Amniotic stem cell (primary cell): Measurements from ENCODE around the gene MRPL43.
A peak's percentile ranks its signal among the peaks of the same experiment; 100 is the strongest.

ENCODE experiments used
- DNase-seq: peaks from one replicate; lab custom pipeline; 2025; lab: John Stamatoyannopoulos, UW

Gene MRPL43

DNA sequence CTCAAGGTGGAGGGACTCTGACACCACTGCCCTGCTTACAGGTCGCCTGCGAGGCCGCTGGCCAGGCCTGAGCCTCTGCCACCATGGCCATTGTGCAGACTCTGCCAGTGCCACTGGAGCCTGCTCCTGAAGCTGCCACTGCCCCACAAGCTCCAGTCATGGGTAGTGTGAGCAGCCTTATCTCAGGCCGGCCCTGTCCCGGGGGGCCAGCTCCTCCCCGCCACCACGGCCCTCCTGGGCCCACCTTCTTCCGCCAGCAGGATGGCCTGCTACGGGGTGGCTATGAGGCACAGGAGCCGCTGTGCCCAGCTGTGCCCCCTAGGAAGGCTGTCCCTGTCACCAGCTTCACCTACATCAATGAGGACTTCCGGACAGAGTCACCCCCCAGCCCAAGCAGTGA, 15.2 kb upstream of the MRPL43 start:
- no peak for DNase-seq

DNA sequence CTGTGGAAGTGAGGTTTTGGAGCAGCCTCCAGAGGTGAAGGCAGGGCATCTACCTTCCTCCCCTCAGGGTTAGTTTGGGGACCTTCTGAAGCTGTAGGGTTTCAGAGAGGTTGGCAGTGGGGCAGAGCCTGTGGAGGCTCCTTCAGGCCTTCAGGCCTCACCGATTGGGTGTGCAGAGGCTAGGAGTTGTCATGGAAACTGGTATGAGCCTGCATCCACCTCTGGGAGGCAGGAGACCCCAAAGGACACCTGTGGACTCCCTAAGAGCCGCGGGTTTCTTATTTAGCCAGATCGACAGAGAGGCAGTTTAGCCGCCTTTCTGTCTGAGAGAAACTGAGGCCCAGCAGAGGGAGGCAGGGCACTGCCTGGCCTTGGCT, 14.3 kb upstream of the MRPL43 start:
- no peak for DNase-seq

- DNase-seq: peak; percentile 90
Measured at GRCh38 chr10:101000915-101001658, 13.8 kb upstream of the MRPL43 start.

DNA sequence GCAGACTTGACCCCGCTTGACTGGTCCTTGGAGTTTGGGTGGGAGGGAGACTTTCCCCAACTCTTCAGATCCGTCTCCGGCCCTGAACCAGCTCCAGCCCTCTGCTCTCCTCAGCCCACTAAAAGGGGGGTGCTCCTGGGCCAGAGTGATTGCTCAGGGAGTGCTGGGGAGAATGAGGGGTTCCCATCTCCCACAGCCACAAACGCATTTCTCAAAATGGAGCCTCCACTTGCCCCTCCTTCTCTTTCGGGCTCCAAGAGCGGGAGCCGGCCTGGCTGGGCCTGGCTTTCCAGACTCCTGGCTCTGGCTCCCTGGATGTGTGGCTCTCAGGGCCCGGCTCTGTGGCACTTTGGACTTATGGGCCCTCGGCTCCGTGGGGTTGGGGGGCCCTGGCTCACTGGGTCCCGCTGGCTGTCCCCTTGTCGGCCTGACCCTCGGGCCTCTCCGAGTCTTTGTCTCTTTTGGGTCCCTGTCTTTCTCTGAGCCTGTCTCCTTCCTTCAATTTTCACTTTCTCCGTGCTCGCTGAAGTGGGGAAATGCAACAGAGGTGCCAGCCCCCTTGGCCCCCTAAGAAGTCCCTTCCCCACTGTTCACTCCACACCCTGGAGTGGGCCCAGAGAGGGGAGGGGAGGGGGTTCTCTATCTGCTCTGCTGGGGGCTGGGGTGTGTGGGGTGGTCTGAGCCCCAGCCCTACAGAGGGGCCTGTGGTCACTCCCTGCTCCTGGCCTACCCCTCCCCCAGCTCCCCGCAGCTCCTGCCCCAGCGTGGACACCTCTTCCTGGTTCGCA, 13.0 kb upstream of the MRPL43 start:
- no peak for DNase-seq

- no peak for DNase-seq
Measured at GRCh38 chr10:100999742-101000126, 12.4 kb upstream of the MRPL43 start, which contains the start of gene LZTS2. Gene LZTS2 (plus strand): TSS chr10:100999808. CDS start chr10:101002539, 2,731 bp downstream.

DNA sequence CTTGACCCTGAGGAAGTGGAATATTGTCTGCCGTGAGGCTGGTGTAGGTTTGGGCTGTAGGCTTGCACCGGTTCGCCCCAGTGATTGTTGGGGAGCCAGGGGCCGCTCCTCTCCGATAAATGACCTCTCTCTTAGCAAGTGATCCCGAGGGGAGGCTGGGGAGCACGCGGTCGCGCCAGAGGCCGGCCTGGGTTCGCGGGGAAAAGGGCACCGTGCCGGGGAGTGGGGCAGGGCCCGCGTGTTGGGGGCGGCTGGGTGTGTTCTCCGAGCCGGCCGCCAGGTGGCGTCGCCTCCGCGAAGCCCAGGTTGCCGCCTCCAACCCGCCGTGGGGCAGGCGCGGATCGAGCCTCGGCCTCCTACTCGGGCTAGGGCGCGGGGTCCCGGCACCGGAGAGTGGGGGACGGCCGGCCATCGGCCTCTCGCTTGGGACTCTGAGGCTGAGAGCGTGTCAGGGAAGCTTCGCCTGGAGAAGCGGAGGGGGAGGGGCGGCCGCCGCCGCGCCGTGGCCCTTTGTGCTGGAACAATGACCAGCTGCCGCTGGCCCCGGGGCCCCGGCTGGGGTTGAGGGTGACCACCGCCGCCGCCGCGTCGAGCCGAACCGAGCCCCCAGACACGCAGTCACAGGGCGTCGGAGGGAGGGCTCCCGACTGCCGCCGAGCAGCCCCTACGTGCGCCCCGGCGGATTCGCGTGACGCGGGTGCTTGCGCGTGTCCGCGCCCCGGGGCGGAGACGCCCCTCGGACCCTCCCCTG, 11.9 kb upstream of the MRPL43 start:
- DNase-seq: peak; percentile 38

GRCh38 chr10:100998183-100998990, 11.1 kb upstream of the MRPL43 start:
- DNase-seq: peak; percentile 63

- peak; percentile 55 for DNase-seq
Measured at GRCh38 chr10:100997360-100998182, 10.3 kb upstream of the MRPL43 start.

- no peak for DNase-seq
Measured at GRCh38 chr10:100996678-100997359, 9.5 kb upstream of the MRPL43 start.

- DNase-seq: no peak
Measured at GRCh38 chr10:100995181-100995580, 7.9 kb upstream of the MRPL43 start.

- DNase-seq: peak; percentile 23
Measured at GRCh38 chr10:100993986-100994708, 6.8 kb upstream of the MRPL43 start.

GRCh38 chr10:100989088-100989487, 1.8 kb upstream of the MRPL43 start:
- DNase-seq: no peak

DNA sequence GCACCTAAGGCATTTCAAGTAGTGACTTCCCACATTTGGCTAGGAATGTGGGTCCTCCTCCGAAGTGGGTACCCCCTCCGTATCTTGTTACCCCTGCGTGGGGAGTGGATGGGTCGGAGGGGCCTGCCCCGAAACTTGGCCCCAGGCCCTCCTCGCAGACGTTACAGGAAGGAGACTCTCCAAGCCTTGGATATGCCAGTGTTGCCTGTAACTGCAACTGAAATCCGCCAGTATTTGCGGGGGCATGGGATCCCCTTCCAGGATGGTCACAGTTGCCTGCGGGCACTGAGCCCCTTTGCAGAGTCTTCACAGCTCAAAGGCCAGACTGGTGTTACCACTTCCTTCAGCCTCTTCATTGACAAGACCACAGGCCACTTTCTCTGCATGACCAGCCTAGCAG, 869 bp upstream of the MRPL43 start:
- no peak for DNase-seq

DNA sequence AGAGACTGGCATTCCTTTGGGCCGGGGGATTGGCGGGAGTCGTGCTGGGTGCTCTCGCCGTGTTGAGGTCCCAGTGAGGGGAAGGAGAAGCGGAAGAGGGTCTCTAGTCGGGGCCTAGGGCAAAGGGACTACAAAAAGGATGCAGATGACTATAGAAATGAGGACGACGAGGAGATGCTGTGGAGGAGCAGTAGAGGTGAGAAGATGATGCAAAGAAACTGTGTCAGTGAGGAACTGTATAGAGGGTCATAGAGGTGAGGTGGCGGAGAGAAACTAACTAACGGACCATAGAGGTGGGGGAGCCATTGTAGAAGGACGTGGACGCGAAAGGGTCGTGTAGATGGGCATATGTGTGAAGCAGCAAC, 370 bp upstream of the MRPL43 start:
- no peak for DNase-seq

- no peak for DNase-seq
Measured at GRCh38 chr10:100986623-100986951, 710 bp downstream of the MRPL43 start.

DNA sequence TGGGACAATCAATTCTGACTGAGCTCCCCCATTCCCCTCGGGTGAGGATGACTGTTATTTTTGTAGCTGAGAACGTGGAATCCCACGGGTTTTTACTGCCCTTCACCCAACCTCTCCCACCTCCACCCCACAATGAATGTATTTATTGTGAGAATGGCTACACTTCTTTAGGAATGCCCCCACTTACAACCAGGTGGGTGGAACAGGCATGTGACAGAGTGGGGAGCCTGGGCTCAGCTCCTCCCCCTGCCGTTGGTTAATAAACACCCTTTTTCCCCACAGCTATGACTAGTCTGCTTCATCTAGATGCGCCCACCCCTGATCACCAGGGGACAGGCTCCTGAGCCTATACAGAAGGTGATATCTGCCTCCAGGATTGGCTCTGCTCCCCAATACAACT, 2.0 kb downstream of the MRPL43 start:
- DNase-seq: no peak

GRCh38 chr10:100984672-100985177, 2.6 kb downstream of the MRPL43 start:
- no peak for DNase-seq

DNA sequence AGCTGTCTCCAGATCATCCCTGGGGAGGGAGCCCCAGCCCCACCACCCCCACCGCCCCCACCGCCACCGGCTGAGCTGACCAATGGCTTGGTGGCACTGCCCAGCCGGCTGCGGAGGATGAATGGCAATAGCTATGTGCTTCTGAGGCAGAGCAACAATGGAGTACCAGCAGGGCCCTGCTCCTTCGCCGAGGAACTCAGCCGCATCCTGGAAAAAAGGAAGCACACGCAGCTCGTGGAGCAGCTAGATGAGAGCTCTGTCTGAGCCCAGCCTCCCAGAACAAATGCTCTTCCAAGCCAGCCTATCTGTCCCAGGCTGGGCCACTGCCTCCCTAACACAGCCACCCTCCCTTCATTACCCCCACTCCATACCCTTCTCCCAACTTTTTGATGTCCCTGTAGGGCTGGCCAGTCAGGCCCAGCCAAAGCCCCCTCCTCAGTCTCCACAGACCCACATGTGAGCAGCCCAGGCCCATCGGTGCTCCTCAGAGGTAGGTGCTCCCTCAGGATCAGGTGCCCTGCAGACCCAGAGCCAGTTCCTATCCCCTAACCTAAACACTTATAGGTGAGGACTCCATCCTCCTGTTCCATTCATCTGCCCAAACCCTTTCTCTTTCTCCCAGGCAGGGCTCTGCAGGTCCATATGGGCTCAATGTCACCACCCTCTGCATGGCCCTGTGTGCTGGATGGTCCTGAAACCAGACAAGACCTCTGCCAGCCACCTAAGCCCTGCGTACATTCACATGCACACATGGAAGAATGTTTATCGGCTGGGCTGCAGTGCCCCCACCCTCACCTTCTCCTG, 3.2 kb downstream of the MRPL43 start:
- DNase-seq: no peak
